HG03060 (cell line): ENCODE data around the gene ZNF319.

ENCODE experiments used
- ATAC-seq: cut with Tn5 transposase; IDR thresholded peaks from one replicate; pipeline ENCODE4 v1.9.1; 2021; ENCODE audit warnings: low read depth, moderate number of reproducible peaks; ENCODE audit not compliant: unreplicated experiment

Gene ZNF319

DNA sequence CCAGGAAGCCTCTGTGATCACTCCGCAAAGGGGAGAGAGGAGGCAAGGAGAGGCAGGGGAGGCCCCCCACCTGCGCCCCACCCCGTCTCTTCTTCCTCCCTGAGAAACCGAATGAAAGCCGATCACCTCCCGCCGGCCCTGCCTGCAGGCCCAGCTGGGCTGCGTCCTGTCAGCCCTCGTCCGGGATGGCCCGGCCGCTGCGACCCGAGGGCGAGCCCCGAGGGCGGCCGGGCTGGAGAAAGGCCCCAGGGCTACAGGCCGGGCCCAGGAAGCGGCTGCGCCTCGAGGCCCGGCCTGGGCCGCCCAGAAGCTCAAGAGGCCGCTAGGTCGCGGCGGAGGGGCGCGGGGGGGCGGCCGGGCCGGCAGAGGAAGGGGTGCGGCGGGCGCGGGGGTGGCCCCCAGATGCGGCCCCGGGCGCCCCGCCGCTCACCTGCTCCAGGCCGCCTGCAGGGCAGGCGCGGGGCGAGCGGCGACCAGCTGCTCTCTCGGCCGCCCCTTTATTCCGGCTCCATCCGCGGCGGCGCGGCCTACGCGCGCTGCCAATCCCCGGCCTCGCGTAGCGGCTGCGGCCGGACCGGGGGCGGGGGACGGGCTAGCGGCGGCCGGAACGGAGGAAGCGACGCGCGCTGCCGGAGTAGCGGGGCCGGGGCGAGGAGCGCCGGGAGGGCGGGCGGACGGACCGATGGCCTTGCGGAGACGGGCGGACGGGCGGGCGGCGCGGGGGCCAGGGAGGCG is at the start of gene ZNF319:
Gene ZNF319 (minus strand): TSS at position 702 of the 735 bp plus-strand sequence. CDS start 2,407 bp downstream, outside the sequence.
- no peak for ATAC-seq

DNA sequence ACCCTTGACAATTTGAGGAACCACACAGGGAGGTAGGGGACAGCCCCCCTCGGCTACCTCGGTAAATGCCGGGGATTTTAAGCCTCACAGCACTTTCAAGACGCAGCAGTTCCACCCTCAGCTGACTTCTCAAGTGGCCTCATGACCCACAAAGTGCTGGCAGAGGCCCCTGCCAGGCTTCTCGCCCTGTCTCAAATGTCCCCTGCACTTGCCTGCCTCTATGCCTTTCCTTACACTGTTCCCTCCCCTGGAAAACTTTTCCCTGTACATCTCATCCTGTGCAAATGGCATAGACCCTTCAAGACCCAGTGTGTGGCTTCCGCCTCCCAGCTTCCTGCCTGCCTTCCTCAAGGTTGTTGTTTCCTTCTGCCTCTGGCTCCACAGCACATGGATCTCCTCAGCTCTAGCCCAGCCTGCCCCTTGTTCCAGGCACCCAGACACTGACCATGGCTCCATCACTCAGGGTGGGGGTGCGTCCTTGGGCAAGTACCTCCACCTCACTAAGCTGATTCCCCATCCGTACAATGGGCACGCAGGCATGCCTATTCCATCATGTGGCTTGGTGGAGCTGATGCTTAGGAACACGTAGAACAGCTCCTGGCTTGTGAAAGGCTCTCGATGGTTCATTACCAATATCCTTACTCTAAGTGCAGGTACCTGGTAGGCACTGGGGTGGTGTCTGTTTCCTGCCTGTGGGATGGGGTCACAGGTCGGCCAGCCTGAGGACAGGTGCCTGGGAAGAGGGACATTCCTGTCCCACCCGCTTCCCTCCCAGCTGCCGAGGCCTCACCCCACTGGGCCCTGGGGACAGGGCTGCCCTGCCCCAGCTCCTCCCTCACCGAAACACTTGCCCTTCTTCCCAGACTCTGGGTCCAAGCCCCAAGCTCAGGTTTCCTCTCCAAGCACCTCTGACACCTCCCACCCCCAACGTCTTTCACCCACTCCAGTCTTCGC is 49.0 kb upstream of the ZNF319 start:
- no peak for ATAC-seq

DNA sequence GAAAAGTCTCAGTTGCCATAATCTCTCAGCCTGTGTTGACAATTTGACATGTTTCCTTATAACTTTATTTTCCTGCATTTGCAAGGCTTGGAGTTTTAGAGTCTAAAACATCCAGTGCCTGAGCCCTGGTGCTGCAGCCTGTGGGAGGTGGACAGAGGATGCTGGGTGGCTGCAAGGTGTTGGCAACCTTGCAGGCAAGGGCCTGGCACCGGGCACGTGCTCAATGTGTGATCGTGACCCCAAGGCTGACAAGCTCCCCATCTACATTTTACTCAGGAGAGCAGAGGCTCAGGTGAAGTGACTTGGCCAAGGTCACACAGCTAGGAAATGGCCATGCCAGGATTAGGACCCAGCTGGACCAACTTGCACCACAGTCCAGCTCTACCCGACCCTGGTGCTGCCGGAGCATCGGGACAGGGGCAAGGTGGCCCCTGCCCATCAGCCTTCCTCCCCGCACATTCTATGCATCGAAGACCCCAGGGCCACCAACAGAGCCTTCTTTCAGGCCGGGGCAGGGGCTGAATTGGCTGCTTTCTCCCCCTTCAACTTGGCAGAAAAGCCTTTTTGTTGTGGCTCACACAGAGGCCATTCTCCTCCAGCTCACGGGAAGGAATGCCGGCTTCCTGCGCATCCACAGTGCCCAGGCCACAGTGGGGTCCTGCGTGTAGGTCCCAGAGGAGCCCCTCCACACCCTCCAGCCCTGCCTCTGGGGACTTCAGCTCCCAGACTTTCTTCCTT is 48.2 kb upstream of the ZNF319 start:
- ATAC-seq, result no peak

DNA sequence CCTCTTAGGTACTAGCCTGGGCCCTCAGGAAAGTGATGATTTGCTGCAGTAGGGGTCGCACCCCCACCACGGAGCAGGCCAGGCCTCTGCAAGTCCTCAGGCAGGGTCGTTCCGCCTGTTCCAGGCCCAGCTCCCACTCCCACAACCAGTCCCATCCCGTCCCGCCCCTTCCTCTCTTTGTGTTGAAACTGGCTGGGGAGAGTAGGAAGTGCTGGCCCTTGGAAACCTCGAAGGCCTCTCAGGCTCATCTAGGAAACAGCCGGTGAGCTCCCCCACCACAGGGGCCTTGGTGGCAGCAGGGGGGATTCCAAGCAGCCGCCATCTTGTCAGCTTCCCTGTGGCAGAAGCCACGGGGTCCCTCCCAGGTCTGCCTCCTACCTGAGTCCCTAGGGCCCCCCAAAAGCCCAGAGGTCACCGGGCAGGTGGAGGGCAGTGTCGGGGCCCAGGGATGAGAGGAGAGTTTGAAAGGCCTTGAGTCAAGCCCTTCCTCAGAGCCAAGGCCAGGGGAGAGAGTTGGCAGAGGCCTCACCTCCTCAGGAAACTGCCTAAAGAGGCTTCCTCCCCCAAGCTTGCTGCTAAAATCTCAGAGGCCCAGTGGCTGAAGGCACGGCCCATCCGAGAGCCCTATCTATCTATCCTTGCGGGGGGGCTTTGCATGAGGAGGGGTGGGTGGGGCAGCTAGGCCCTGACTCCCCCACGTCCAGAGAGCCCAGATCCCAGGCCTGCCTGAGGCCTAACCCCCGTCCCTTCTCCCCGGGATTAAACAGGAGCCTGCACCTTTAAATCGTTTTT is 47.3 kb upstream of the ZNF319 start:
- ATAC-seq, result no peak

DNA sequence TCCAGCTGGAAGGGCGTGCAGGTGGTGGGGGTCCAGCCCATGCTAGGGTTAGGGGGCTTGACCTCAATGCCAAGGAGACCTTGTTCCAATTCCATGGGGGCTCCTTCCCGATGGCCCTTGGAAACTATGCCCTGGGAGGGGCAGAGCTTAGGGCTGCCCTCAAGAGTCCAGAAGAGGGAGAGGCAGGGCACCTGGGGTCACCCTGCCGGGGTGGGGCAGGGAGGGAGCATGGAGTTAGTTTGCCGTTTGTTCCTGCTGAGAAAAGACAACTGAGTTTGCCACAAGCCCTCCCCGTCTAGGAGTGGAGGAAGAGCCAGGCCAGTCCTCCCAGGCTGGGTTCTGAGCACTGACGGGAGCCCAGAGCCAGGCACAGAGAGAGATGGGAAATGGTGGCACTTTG is 46.5 kb upstream of the ZNF319 start:
- ATAC-seq, result no peak

DNA sequence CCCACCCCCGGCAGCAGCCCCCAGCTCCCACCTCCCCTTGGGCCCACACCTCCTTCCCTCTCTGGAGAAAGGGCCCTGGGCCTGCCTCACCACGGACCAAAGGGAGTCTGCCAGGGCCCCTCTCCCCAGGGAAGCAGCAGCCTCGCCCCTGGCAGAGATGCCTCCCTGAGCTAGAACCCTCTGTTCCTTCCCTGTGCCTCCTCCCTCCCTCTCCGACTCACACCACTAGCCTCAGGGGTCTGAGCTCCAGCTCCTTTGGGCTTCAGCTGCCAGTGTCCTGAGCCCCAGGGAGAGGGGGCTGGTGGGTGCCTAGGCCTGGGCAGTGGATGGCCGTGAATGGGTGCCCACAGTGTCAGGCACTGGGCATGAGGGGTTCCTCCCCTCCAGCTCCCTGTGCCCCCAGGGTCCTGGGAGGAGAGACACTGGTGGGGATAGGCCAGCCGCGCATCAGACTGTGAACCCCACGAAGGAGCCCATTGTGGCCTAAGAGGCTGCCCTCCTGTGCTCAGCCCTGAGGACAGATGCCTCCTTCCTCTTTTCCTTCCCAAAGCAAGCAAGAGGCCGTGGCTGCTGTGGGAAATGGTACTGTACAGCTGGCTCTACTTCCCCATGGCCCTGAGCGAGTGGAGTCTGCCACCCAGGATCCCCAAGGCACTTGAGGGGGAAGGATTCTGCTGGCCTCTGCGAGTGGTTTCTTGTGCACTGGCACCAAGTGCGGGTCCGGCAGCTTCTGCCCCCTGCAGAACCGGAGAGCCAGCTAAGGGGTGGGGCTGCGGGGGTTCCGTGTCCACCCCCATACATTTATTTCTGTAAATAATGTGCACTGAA is 45.8 kb upstream of the ZNF319 start:
- no peak for ATAC-seq

DNA sequence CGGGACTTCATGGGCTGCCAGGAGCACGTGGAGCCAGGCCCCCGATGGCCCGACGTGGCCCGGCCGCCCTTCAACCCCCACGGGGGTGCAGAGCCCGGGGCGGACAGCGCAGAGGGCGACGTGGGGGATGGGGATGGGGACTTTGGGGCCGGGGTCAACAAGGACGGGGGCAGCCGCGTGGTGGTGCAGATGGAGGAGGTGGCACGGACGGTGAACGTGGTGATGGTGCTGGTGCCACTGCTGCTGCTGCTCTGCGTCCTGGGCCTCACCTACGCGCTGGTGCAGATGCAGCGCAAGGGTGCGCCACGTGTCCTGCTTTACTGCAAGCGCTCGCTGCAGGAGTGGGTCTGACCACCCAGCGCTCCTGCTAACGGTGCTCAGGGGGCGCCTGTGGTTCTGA is 44.6 kb upstream of the ZNF319 start:
- no peak for ATAC-seq

DNA sequence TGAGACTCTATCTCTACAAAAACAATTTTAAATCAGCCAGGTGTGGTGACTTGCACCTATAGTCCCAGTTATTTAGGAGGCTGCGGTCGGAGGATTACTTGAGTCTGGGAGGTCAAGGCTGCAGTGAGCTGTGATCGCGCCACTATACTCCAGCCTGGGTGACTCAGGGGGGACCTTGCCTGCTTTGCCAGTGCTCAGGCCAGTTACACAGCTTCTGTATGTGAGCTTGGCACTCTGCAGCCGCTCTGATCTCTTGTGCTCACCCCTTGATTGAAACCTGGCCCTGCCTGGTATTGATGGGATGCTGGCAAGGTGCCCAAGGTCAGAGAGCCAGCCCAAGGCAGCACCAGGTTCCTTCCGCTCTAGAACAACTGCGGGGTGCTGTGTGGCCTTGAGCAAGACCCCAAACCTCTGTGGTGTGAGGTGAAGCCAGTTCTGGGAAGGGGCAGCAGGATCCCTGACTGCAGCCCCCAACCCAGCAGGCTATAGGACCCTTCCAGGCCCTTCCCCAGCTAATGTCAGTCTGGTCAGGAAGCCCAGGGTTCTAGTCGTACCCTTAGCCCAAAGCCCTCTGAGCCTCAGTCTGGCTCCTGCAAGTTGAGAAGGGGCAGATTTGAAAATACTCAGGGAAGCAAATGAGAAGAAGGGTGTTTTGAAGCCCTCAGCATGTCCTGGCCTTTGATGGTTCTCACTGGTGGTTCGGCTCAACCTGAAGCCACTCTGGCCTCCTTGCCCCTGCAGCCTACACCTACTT is 44.0 kb upstream of the ZNF319 start:
- no peak for ATAC-seq

DNA sequence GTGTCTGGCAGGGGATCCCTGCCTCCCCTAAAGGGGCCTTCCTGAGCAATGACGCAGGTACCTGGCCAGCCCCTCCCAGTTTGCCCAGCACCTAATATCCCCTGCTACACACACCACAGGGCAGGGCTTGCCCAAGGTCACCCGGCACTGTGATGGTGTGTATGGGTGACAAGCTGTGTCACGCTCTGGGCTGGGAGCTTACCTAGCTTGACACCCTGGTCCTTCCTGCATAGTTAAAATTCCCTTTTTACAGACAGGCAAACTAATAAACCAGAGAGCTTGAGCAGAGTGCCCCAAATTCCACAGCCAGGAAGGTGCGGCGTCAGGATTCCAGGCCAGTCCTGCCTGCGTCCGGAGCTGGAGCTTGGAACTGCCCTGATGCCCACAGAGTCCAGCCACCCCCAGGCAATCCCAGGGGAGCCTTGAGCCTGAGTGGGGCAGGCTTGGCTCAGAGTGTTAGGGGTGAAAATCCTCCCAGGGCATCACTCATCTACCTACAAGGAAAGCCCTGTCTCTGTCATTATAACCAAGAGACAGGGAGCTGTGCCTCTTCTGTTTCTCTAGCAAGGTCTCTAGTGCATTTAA is 43.2 kb upstream of the ZNF319 start:
- ATAC-seq, result no peak

DNA sequence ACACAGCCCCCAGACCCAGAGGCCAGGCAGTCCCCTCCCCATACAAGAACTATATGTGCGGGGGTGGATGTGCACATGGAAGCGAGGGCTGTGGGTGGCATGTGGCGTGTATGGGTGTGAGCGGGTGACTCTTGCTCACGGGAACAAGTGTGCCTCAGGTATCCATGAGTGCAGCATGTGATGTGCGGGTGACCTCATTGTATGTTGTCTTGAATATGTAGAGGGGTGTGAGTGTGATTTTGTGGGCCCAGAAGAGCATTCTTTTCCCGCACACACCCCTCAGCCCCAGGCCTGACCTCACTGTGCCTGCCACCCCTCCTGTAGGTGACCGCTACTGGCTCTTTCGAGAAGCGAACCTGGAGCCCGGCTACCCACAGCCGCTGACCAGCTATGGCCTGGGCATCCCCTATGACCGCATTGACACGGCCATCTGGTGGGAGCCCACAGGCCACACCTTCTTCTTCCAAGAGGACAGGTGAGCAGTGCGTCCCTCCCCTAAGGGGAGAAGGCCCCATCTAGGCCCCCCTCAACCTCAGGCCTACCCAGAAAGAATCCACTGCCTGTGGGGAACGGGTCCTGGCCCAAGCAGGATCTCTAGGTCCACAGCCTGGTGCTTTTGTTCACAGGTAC is 42.5 kb upstream of the ZNF319 start:
- no peak for ATAC-seq

DNA sequence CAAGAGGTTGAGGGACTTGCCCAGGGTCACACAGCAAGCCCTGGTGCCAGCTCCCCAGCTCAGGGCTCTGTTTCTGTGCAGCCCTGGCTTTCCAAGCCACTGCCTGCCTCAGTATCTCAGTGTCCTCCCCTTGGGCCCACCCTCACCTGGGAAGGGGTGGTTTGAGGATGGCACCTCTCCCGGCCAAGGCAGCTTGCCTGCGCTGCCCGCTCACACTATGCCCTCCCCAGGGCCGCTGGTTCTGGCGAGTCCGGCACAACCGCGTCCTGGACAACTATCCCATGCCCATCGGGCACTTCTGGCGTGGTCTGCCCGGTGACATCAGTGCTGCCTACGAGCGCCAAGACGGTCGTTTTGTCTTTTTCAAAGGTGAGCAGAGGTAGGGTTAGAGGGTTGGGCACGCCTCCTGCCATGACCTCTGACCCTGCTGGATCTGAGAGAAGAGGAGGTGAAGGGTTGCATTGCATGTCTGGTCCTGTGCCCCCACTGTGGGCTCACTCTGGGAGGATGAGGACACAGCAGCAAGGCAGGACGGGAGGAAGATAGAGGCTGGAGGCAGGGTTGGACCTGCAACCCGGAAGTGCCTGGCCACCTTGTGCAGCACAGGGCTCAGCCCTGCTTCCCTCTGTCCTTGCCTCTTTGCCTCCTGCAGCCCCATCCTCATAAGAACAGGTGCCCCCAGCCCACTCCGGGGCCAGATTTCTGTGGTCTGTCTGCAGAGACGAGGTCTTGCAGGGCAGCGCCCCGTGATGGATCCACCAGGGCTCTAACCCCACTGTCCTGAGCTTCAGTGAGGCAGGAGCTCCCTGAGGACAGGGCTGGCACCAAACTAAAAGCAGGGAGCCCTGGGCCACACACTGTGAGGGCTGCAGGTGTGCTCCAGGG is 41.8 kb upstream of the ZNF319 start:
- no peak for ATAC-seq

DNA sequence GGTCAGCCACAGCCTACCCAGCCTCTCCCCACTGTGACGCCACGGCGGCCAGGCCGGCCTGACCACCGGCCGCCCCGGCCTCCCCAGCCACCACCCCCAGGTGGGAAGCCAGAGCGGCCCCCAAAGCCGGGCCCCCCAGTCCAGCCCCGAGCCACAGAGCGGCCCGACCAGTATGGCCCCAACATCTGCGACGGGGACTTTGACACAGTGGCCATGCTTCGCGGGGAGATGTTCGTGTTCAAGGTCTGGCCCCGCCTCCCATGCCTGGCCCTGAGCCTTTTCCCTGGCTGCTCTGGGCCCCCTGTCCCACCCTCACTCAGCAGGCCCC is 41.1 kb upstream of the ZNF319 start:
- no peak for ATAC-seq

DNA sequence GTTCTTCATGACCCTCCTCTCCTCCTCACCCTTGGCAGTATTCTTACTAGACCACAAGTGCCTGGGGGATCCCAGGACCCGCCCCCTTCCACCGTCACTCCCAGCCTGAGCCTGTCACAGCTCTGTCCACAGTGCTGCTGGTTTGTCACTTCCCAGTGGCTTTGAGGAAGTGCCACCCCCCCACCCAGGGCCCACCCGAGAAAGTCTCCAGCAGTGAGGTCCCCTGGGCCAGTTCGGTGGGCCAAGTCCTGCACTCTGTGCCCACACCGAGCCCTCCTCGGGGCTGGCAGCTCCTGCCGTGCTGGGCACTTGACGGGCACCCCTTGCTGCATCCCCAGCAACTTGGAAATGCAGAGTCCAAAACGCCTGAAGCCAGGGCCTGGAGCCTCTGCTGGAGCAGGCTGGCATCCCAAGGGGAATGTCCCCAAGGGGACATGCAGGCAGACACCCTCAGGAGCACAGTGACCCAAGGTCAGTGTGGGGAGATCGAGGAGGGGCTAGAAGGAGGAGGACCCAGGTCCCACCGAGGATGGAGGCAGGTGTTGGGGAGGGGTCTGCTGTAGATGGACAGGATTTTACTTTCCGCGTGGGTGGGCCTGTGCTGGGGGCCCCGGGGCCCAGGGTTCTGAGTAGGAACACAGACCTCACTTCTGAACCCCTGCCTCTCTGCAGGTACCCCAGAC is 40.6 kb upstream of the ZNF319 start:
- ATAC-seq, result no peak

DNA sequence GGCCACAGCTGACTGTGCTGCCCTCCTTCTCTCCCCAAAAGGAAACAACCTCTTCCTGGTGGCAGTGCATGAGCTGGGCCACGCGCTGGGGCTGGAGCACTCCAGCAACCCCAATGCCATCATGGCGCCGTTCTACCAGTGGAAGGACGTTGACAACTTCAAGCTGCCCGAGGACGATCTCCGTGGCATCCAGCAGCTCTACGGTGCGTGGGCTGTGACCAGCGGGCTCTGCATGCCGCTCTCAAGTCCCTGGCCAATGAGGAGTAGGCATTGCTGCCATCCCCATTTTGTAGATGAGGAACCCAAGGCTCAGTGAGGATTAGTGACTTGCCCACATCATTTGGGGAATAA is 40.0 kb upstream of the ZNF319 start:
- ATAC-seq, result no peak

DNA sequence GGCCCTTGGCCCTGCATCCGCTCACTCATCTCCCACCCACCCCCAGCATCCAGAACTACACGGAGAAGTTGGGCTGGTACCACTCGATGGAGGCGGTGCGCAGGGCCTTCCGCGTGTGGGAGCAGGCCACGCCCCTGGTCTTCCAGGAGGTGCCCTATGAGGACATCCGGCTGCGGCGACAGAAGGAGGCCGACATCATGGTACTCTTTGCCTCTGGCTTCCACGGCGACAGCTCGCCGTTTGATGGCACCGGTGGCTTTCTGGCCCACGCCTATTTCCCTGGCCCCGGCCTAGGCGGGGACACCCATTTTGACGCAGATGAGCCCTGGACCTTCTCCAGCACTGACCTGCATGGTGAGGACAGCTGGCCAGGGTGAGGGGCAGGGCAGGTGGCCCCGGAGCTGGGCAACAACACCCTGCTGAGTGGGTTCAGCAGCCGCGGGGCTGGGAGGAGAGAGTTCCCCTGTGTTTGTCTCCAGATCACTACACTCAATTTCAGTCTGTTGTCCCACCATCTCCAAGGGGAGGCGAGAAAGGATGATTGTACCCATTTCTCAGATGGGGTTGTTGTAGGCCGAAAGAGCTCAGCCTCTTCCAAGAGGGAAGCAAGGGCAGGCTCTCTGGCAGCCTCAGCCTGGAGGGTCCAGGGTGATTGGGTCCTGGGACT is 39.5 kb upstream of the ZNF319 start:
- no peak for ATAC-seq

DNA sequence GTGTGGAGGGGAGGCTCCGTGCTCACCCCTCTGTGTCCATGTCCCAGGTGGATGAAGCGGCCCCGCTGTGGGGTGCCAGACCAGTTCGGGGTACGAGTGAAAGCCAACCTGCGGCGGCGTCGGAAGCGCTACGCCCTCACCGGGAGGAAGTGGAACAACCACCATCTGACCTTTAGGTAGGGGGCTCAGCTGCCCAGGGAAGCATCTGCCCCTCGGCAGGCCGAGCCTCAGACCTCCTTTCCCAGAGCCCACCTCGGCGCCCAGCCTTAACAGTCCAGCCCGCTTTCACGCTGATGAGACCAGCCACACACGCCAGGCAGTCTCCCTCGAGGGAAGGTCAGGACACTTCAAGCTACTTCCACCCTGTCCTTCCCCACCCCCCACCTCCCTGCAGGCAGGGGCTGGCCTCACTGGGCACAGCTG is 37.8 kb upstream of the ZNF319 start:
- no peak for ATAC-seq
